ENCODE data around the gene KCNJ6.

- no peak for TF ChIP-seq CTCF (IDR thresholded peaks at IDR 0.05; ENCODE audit: insufficient read depth, low read length, poor library complexity, severe bottlenecking)
- TF ChIP-seq EZH2phosphoT487 (conservative IDR thresholded peaks at IDR 0.05; ENCODE audit: low read length), result no peak
Measured at GRCh38 chr21:37636152-37636860, 280.0 kb downstream of the KCNJ6 start.

All from SU-DHL-6 (cell line).